HepG2 (cell line): ENCODE data around the gene TPTE2. TPM values are rescaled to one million over a fixed set of nuclear protein-coding genes. Genes with fewer than 3 reads are reported as not detected.

Experiments used
- ARNTL ChIP-seq: sonication (generic); formaldehyde crosslinking; IDR thresholded peaks from 2 replicates; pipeline ENCODE4 v1.4.0; 2020; ENCODE audit warnings: mild to moderate bottlenecking, missing genetic modification reagents
- DPF2 ChIP-seq: sonication (generic); formaldehyde crosslinking; IDR thresholded peaks from 2 replicates; pipeline ENCODE4 v1.4.0; 2020; ENCODE audit warnings: mild to moderate bottlenecking, low read depth, missing genetic modification reagents, borderline replicate concordance
- GABPB1 ChIP-seq: IDR thresholded peaks from 2 replicates; pipeline ENCODE4 v1.6.1; 2016; ENCODE audit warnings: mild to moderate bottlenecking, missing genetic modification reagents, moderate library complexity, missing compliant biosample characterization
- HMGA1 ChIP-seq: sonication (generic); formaldehyde crosslinking; conservative IDR thresholded peaks from 2 replicates; pipeline ENCODE4 v1.4.0; 2020; ENCODE audit warnings: missing genetic modification reagents
- IRF2 ChIP-seq: IDR thresholded peaks from 2 replicates; pipeline ENCODE4 v1.6.1; 2018; ENCODE audit warnings: missing genetic modification reagents, missing compliant biosample characterization
- JUN ChIP-seq: sonication (generic); formaldehyde crosslinking; IDR thresholded peaks from 2 replicates; pipeline ENCODE4 v1.4.0; 2020; ENCODE audit warnings: mild to moderate bottlenecking, missing genetic modification reagents
- NCOR1 ChIP-seq: fragments of 200-600 bp; sonication (generic); IDR thresholded peaks from 2 replicates; pipeline ENCODE4 v1.7.0; 2017; ENCODE audit warnings: antibody characterized with exemption, low read length, borderline replicate concordance
- NFATC3 ChIP-seq: sonication (generic); formaldehyde crosslinking; IDR thresholded peaks from 2 replicates; pipeline ENCODE4 v1.5.1; 2020; ENCODE audit warnings: mild to moderate bottlenecking, missing genetic modification reagents
- PHF20 ChIP-seq: sonication (generic); formaldehyde crosslinking; IDR thresholded peaks from 2 replicates; pipeline ENCODE4 v1.5.0; 2020; ENCODE audit warnings: mild to moderate bottlenecking, missing genetic modification reagents
- PITX1 ChIP-seq: sonication (generic); formaldehyde crosslinking; IDR thresholded peaks from 2 replicates; pipeline ENCODE4 v1.5.1; 2020; ENCODE audit warnings: mild to moderate bottlenecking, missing genetic modification reagents
- SNAPC2 ChIP-seq: sonication (generic); formaldehyde crosslinking; IDR thresholded peaks from 2 replicates; pipeline ENCODE4 v1.8.1; 2022; ENCODE audit warnings: mild to moderate bottlenecking, missing genetic modification reagents
- TEAD2 ChIP-seq: sonication (generic); formaldehyde crosslinking; IDR thresholded peaks from 2 replicates; pipeline ENCODE4 v1.9.0; 2021; ENCODE audit warnings: missing genetic modification reagents
- YEATS2 ChIP-seq: sonication (generic); formaldehyde crosslinking; IDR thresholded peaks from 2 replicates; pipeline ENCODE4 v1.4.0; 2020; ENCODE audit warnings: missing genetic modification reagents, borderline replicate concordance
- ZNF235 ChIP-seq: sonication (generic); formaldehyde crosslinking; IDR thresholded peaks from 2 replicates; pipeline ENCODE4 v1.8.1; 2023; ENCODE audit warnings: mild to moderate bottlenecking, missing genetic modification reagents, borderline replicate concordance
- ZNF24 ChIP-seq: fragments of 450-650 bp; IDR thresholded peaks from 2 replicates; pipeline ENCODE4 v1.6.1; 2017; ENCODE audit warnings: antibody characterized with exemption, mild to moderate bottlenecking
- ZNF337 ChIP-seq: sonication (generic); formaldehyde crosslinking; IDR thresholded peaks from 2 replicates; pipeline ENCODE4 v1.5.1; 2020; ENCODE audit warnings: missing genetic modification reagents, low read depth, mild to moderate bottlenecking, borderline replicate concordance
- ZNF33A ChIP-seq: sonication (generic); formaldehyde crosslinking; IDR thresholded peaks from 2 replicates; pipeline ENCODE4 v1.5.1; 2020; ENCODE audit warnings: missing genetic modification reagents, mild to moderate bottlenecking, moderate library complexity, borderline replicate concordance
- ZNF430 ChIP-seq: sonication (generic); formaldehyde crosslinking; IDR thresholded peaks from 2 replicates; pipeline ENCODE4 v1.9.0; 2021; ENCODE audit warnings: mild to moderate bottlenecking, missing genetic modification reagents
- ZNF605 ChIP-seq: sonication (generic); formaldehyde crosslinking; IDR thresholded peaks from 2 replicates; pipeline ENCODE4 v1.8.0; 2022; ENCODE audit warnings: mild to moderate bottlenecking, missing genetic modification reagents
- ZNF629 ChIP-seq: sonication (generic); formaldehyde crosslinking; conservative IDR thresholded peaks from 2 replicates; pipeline ENCODE4 v1.5.0; 2020; ENCODE audit warnings: missing genetic modification reagents
- ZNF878 ChIP-seq: sonication (generic); formaldehyde crosslinking; IDR thresholded peaks from 2 replicates; pipeline ENCODE4 v1.8.1; 2023; ENCODE audit warnings: mild to moderate bottlenecking, missing genetic modification reagents, moderate library complexity
- polyA plus RNA-seq, 8 experiments: library from polyadenylated mRNA; depleted of rRNA in 3 of 8; stranded (reverse) in 7 of 8; unstranded in 1 of 8; fragments of >200 nt; fragmentation: Illumina TruSeq in 4 of 8; extraction: Trizol in 4 of 8; gene quantifications; 2 replicates each; pipeline versions ENCODE4 v1.2.1 to v1.2.3, GENCODE V29; 2011 to 2016; ENCODE audit warnings: low read depth in 4 of 8, missing spikeins in 1 of 8, mixed read lengths in 1 of 8; ENCODE audit not compliant: insufficient read depth in 1 of 8
- total RNA-seq, 5 experiments: library from RNA; depleted of rRNA; stranded (reverse); fragments of >200 nt; fragmentation: Illumina TruSeq; extraction: Trizol; gene quantifications; 2 replicates each; pipeline ENCODE4 v1.2.3, GENCODE V29; 2016; ENCODE audit warnings: low read depth in 1 of 5
- TF ChIP-seq, protein P1 (sequence below): sonication (generic); formaldehyde crosslinking; IDR thresholded peaks from 2 replicates; pipeline ENCODE4 v1.4.0; 2020; ENCODE audit warnings: missing genetic modification reagents, borderline replicate concordance
- TF ChIP-seq, protein P2 (sequence below): sonication (generic); formaldehyde crosslinking; IDR thresholded peaks from 2 replicates; pipeline ENCODE4 v1.5.1; 2020; ENCODE audit warnings: mild to moderate bottlenecking, moderate library complexity, missing genetic modification reagents
- TF ChIP-seq, protein P3 (sequence below): IDR thresholded peaks from 2 replicates; pipeline ENCODE4 v1.6.1; 2016; ENCODE audit warnings: missing compliant biosample characterization, missing genetic modification reagents, borderline replicate concordance

The TPTE2 gene
- total and polyA plus RNA-seq, 2 of the 13 experiments (the other 11 are each of a cell fraction or from before 2014, with no cell fraction given) = 0.07 TPM; not detected in 1

DNA sequence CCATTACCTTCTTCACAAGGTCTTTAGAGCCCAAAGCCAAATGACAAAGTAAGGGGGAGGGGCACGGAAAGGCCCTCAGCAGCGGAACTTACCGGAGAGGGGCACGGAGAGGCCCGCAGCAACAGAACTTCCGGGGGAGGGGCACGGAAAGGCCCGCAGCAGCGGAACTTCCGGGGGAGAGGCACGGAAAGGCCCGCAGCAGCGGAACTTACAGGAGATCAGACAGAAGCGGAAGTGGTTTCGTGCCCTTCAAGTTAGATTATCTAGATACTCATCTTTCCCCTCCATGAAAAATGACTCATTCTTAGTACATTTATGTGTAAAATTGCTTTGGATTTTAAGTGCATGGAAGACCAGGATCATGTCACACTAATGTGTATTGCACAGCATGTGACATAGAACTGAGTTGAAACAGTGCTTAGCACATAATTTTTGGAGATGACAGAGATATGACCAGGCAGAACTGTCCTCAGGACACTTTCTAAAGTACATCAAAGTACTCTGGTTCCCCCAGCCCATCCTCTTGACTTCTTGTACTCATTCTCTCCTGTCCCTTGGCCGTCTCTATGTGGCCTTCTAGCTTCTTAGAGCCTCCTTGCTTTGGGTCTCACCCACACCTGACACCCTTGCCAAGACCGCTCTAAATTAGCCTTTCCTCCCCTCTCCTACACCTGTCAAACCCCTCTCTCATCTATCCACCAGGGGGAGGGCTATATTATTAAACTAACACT lies 25.7 kb upstream of the TPTE2 start (continued):
- TF ChIP-seq, protein P1, sequence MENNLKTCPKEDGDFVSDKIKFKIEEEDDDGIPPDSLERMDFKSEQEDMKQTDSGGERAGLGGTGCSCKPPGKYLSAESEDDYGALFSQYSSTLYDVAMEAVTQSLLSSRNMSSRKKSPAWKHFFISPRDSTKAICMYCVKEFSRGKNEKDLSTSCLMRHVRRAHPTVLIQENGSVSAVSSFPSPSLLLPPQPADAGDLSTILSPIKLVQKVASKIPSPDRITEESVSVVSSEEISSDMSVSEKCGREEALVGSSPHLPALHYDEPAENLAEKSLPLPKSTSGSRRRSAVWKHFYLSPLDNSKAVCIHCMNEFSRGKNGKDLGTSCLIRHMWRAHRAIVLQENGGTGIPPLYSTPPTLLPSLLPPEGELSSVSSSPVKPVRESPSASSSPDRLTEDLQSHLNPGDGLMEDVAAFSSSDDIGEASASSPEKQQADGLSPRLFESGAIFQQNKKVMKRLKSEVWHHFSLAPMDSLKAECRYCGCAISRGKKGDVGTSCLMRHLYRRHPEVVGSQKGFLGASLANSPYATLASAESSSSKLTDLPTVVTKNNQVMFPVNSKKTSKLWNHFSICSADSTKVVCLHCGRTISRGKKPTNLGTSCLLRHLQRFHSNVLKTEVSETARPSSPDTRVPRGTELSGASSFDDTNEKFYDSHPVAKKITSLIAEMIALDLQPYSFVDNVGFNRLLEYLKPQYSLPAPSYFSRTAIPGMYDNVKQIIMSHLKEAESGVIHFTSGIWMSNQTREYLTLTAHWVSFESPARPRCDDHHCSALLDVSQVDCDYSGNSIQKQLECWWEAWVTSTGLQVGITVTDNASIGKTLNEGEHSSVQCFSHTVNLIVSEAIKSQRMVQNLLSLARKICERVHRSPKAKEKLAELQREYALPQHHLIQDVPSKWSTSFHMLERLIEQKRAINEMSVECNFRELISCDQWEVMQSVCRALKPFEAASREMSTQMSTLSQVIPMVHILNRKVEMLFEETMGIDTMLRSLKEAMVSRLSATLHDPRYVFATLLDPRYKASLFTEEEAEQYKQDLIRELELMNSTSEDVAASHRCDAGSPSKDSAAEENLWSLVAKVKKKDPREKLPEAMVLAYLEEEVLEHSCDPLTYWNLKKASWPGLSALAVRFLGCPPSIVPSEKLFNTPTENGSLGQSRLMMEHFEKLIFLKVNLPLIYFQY (CRISPR knock-in tag) = no peak
- peak; percentile 36; the same call in 1 of the 2 replicates for TF ChIP-seq YEATS2 (CRISPR knock-in tag)
- TF ChIP-seq ZNF605 (CRISPR knock-in tag) = no peak
- no peak for TF ChIP-seq DPF2 (CRISPR knock-in tag)
- no peak for TF ChIP-seq ZNF430 (CRISPR knock-in tag)
- peak; percentile 93 for TF ChIP-seq GABPB1 (CRISPR knock-in tag)
- no peak for TF ChIP-seq JUN (CRISPR knock-in tag)
- 0 out of 2 replicates have a peak, but pooled peaks have one; percentile 21 for TF ChIP-seq ZNF878
- TF ChIP-seq TEAD2 (CRISPR knock-in tag) = no peak
- no peak for TF ChIP-seq HMGA1 (CRISPR knock-in tag)
- TF ChIP-seq ZNF33A = no peak
- no peak for TF ChIP-seq ZNF235 (CRISPR knock-in tag)
- TF ChIP-seq, protein P2, sequence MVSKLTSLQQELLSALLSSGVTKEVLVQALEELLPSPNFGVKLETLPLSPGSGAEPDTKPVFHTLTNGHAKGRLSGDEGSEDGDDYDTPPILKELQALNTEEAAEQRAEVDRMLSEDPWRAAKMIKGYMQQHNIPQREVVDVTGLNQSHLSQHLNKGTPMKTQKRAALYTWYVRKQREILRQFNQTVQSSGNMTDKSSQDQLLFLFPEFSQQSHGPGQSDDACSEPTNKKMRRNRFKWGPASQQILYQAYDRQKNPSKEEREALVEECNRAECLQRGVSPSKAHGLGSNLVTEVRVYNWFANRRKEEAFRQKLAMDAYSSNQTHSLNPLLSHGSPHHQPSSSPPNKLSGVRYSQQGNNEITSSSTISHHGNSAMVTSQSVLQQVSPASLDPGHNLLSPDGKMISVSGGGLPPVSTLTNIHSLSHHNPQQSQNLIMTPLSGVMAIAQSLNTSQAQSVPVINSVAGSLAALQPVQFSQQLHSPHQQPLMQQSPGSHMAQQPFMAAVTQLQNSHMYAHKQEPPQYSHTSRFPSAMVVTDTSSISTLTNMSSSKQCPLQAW = no peak
- TF ChIP-seq SNAPC2 = no peak
- TF ChIP-seq, protein P3, sequence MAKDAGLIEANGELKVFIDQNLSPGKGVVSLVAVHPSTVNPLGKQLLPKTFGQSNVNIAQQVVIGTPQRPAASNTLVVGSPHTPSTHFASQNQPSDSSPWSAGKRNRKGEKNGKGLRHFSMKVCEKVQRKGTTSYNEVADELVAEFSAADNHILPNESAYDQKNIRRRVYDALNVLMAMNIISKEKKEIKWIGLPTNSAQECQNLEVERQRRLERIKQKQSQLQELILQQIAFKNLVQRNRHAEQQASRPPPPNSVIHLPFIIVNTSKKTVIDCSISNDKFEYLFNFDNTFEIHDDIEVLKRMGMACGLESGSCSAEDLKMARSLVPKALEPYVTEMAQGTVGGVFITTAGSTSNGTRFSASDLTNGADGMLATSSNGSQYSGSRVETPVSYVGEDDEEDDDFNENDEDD = no peak
- no peak for TF ChIP-seq PITX1 (CRISPR knock-in tag)
- TF ChIP-seq ZNF24 = no peak
- TF ChIP-seq IRF2 = no peak
- no peak for TF ChIP-seq ZNF629 (CRISPR knock-in tag)
- TF ChIP-seq NCOR1 = no peak
- no peak for TF ChIP-seq ZNF337 (CRISPR knock-in tag)
- TF ChIP-seq NFATC3 (CRISPR knock-in tag) = no peak
- TF ChIP-seq PHF20 (CRISPR knock-in tag) = peak; percentile 80
- TF ChIP-seq ARNTL (CRISPR knock-in tag) = no peak
